ENCODE results near the gene PIK3CG. TPM values are rescaled to one million over a fixed set of nuclear protein-coding genes. Genes with fewer than 3 reads are reported as not detected.

PIK3CG gene
- polyA plus RNA-seq, 3 donors = 2.1 to 2.8 (median 2.5) TPM

Other genes with a start within 250 kb of the PIK3CG start
- 1 to 10 TPM; 6.8 to 8.6 (median 8.0) TPM for gene CCDC71L, start 204.1 kb upstream of the PIK3CG start, polyA plus RNA-seq (ENCODE audit: insufficient read length in 3 of 3)
- gene PRKAR2B, start 179.4 kb downstream of the PIK3CG start, polyA plus RNA-seq (ENCODE audit: insufficient read length in 3 of 3) = 10 to 100 TPM; 33.3 to 41.0 (median 37.5) TPM